Ishikawa (cell line): ENCODE results near the gene SPRR2D.

Experiments used
- CEBPB ChIP-seq: IDR thresholded peaks from 2 replicates; pipeline ENCODE4 v1.6.1; 2012
- CREB1 ChIP-seq: IDR thresholded peaks from 2 replicates; pipeline ENCODE4 v1.6.1; 2012; ENCODE audit warnings: low read depth
- EGR1 ChIP-seq: IDR thresholded peaks from 2 replicates; pipeline ENCODE4 v1.6.1; 2012
- EP300 ChIP-seq: IDR thresholded peaks from 2 replicates; pipeline ENCODE4 v1.6.1; 2012; ENCODE audit warnings: borderline replicate concordance
- FOXM1 ChIP-seq: IDR thresholded peaks from 2 replicates; pipeline ENCODE4 v1.6.1; 2012; ENCODE audit warnings: low read depth, borderline replicate concordance
- NFIC ChIP-seq: IDR thresholded peaks from 2 replicates; pipeline ENCODE4 v1.6.1; 2012
- RAD21 ChIP-seq: IDR thresholded peaks from 2 replicates; pipeline ENCODE4 v1.6.1; 2012; ENCODE audit warnings: low read depth
- TAF1 ChIP-seq: IDR thresholded peaks from 2 replicates; pipeline ENCODE4 v1.6.1; 2012; ENCODE audit warnings: low read depth, mild to moderate bottlenecking
- TCF12 ChIP-seq: IDR thresholded peaks from 2 replicates; pipeline ENCODE4 v1.6.1; 2012; ENCODE audit warnings: low read depth
- TEAD4 ChIP-seq: IDR thresholded peaks from 2 replicates; pipeline ENCODE4 v1.6.1; 2012
- USF1 ChIP-seq: IDR thresholded peaks from 2 replicates; pipeline ENCODE4 v1.6.1; 2012
- YY1 ChIP-seq: IDR thresholded peaks from 2 replicates; pipeline ENCODE4 v1.6.1; 2012; ENCODE audit warnings: low read depth
- ZBTB7A ChIP-seq: IDR thresholded peaks from 2 replicates; pipeline ENCODE4 v1.6.1; 2012; ENCODE audit warnings: low read depth
- TF ChIP-seq, protein P1 (sequence below): IDR thresholded peaks from 2 replicates; pipeline ENCODE4 v1.6.1; 2012; ENCODE audit warnings: low read depth, mild to moderate bottlenecking
- TF ChIP-seq, protein P2 (sequence below): IDR thresholded peaks from 2 replicates; pipeline ENCODE4 v1.6.1; 2012

The SPRR2D gene

DNA sequence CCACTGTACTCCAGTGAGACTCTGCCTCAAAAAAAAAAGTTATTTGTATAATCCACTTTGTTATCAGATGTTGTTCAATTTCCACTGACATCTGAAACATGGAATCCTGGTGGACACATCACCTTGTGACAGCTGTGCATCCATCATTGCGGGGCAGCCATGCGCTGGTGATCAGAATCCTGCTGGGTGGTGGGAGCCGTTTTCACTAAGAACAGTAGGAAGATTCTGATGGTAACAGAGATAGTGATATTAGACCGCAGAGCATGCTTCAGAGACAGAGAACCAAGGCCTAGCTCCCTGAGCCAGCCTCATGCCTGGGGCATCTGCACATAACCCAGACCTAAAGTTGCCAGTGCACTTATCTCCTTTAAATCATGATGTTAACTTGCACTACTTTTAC is 42.4 kb downstream of the SPRR2D start:
- TF ChIP-seq YY1 (no peak), ZBTB7A (no peak), FOXM1 (no peak), NFIC (no peak), EGR1 (no peak)
- TF ChIP-seq, protein P1, sequence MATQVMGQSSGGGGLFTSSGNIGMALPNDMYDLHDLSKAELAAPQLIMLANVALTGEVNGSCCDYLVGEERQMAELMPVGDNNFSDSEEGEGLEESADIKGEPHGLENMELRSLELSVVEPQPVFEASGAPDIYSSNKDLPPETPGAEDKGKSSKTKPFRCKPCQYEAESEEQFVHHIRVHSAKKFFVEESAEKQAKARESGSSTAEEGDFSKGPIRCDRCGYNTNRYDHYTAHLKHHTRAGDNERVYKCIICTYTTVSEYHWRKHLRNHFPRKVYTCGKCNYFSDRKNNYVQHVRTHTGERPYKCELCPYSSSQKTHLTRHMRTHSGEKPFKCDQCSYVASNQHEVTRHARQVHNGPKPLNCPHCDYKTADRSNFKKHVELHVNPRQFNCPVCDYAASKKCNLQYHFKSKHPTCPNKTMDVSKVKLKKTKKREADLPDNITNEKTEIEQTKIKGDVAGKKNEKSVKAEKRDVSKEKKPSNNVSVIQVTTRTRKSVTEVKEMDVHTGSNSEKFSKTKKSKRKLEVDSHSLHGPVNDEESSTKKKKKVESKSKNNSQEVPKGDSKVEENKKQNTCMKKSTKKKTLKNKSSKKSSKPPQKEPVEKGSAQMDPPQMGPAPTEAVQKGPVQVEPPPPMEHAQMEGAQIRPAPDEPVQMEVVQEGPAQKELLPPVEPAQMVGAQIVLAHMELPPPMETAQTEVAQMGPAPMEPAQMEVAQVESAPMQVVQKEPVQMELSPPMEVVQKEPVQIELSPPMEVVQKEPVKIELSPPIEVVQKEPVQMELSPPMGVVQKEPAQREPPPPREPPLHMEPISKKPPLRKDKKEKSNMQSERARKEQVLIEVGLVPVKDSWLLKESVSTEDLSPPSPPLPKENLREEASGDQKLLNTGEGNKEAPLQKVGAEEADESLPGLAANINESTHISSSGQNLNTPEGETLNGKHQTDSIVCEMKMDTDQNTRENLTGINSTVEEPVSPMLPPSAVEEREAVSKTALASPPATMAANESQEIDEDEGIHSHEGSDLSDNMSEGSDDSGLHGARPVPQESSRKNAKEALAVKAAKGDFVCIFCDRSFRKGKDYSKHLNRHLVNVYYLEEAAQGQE: no peak

GRCh38 chr1:152997901-152998300 is 43.0 kb downstream of the SPRR2D start:
- TF ChIP-seq EP300 (no peak), YY1 (no peak), CREB1 (no peak), RAD21 (no peak), CEBPB (no peak), TAF1 (no peak), USF1 (no peak), NFIC (no peak)
- TF ChIP-seq, protein P2, sequence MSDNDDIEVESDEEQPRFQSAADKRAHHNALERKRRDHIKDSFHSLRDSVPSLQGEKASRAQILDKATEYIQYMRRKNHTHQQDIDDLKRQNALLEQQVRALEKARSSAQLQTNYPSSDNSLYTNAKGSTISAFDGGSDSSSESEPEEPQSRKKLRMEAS: no peak

GRCh38 chr1:152996633-152997400 is 44.1 kb downstream of the SPRR2D start:
- TF ChIP-seq CREB1: no peak
- no peak for TF ChIP-seq EP300
- TF ChIP-seq EGR1: no peak
- no peak for TF ChIP-seq USF1
- TF ChIP-seq TEAD4: no peak
- no peak for TF ChIP-seq TAF1
- no peak for TF ChIP-seq FOXM1
- TF ChIP-seq, protein P2: no peak
- no peak for TF ChIP-seq ZBTB7A
- TF ChIP-seq TCF12: no peak

DNA sequence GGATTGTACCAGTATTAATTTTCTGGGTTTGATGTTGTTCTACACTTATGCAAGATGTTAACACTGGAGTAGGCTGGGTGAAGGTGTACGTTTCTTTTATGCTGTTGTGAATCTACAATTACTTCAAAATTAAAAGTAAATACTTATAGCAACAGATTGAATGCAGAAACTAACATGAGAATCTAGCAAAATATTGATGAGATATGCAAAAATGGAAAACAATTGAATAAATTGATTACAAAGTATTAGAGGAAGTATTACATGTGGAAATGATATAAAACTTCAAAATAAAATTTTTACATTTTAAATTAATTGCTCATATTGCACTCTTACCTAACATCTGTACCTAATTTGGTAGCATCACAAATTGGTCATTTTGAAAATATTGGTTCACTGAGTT is 45.1 kb downstream of the SPRR2D start:
- TF ChIP-seq TAF1: no peak
- no peak for TF ChIP-seq RAD21
- no peak for TF ChIP-seq EGR1
- no peak for TF ChIP-seq YY1

DNA sequence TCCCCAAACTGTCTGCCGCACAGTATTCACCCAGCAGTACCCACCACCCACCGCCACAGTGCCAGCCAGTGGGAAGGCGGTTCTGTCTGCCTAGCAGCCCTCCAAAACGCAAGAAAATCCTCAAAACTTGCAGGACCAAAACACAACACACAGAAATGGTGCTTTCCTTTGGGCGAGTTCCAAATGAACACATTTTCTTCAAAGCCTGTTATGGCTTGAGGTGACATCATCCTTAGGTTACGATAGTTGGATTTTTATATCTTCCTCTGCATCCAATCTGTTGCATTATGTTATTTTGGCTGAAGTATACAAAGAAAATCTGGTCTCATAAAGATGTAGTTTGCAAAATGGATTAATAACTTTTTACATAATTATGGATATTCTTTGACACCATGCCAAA is 47.7 kb downstream of the SPRR2D start:
- TF ChIP-seq YY1: no peak
- TF ChIP-seq RAD21: no peak
- TF ChIP-seq CEBPB: no peak
- TF ChIP-seq, protein P1: no peak
- no peak for TF ChIP-seq CREB1
- TF ChIP-seq TEAD4: no peak
- TF ChIP-seq TCF12: no peak
- TF ChIP-seq USF1: no peak
- no peak for TF ChIP-seq NFIC
- TF ChIP-seq TAF1: no peak
- TF ChIP-seq, protein P2: no peak
